M059J (cell line): Measurements from ENCODE around the gene DDX31. TPM values are rescaled to one million over a fixed set of nuclear protein-coding genes. Genes with fewer than 3 reads are reported as not detected.
"Not testable (repeated sequence)": the region's sequence is repeated elsewhere in the genome, so short reads cannot be mapped to it uniquely, and the experiment has no call there.

Experiments
- DNase-seq: peaks from one replicate; pipeline ENCODE4 v3.0.0-alpha.2; 2012; ENCODE audit warnings: low read depth
- total RNA-seq: library from RNA; depleted of rRNA; stranded (reverse); fragments of >200 nt; shearing (Covaris generic); gene quantifications from 2 replicates; pipeline ENCODE4 v1.2.3, GENCODE V29; 2014; rRNA removed

The DDX31 gene
- total RNA-seq, result 11.6 and 18.0 TPM in 2 replicates

GRCh38 chr9:132669698-132670456, at the start of gene DDX31:
Gene DDX31, minus strand, starts transcription at chr9:132669983. Its CDS starts 49 bp downstream, at chr9:132669934.
- DNase-seq, result peak; percentile 79

GRCh38 chr9:132718381-132718928, 48.7 kb upstream of the DDX31 start:
- DNase-seq, result not testable (repeated sequence)

GRCh38 chr9:132717326-132717945, 47.7 kb upstream of the DDX31 start:
- no peak for DNase-seq

DNA sequence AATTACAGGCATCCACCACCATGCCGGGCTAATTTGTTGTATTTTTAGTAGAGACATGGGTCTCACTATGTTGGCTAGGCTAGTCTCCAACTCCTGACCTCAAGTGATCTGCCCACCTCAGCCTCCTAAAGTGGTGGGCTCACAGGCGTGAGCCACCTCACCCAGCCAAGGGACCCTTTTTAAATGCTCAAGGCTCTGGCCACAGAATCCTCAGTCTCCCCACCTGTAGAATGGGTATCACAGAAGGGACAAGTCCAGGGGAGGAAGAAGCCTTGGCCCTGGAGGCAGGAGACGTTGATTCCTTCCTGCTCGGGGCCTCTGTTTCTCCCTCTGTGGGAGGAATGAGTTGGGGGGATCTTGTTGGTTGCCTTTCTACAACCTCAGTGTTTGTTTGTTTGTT, 46.2 kb upstream of the DDX31 start:
- no peak for DNase-seq

DNA sequence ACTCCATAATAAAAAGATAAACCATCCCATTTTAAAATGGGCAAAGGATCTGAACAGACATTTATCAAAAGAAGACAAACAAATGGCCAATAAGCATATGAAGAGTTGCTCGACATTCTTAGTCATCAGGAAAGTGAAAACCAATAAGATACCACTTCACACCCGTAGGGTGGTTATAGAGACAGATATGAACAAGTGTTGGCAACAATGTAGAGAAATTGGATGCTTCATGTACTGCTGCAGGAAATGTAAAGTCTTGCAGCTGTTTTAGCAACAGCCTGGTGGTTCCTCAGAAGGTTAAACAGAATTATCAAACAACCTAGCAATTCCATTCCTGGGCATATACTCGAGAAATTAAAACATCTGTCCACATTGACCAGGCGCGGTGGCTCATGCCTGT, 43.0 kb upstream of the DDX31 start:
- no peak for DNase-seq

- DNase-seq, result no peak
These were observed 42.1 kb upstream of the DDX31 start for GRCh38 chr9:132711846-132712245.

DNA sequence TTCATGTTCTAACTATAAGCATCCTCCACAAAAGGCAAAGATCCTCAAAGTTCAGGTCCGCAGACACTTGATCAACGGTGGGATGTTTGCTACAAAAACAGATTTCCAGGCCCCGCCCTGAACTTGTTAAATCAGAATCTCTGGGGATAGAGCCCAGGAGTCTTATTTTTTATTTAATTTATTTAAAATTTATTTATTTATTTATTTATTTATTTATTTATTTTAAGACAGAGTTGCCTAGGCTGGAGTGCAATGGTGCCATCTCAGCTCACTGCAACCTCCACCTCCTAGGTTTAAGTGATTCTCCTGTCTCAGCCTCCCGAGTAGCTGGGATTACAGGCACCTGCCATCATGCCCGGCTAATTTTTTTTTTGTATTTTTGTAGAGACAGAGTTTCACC, 41.4 kb upstream of the DDX31 start:
- DNase-seq, result not testable (repeated sequence)

DNA sequence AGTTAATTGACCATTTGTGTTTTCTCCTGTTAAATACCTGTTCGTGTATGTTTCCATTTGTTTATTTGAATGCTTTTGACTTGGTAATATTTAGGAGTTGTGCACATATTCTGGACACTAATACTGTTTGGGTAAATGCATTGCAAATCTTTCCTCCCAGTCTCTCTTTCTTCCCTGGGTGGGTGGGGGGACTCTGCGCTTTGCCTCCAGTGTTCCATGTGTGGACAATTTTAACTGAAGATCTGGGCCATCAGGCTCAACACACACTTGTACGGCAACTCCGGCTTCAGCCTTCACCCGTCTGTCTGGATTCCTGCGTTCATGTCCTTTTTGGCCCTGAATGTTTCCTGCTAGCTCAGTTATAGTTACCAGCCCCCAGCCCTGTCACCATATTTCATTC, 40.5 kb upstream of the DDX31 start:
- DNase-seq, result no peak

DNA sequence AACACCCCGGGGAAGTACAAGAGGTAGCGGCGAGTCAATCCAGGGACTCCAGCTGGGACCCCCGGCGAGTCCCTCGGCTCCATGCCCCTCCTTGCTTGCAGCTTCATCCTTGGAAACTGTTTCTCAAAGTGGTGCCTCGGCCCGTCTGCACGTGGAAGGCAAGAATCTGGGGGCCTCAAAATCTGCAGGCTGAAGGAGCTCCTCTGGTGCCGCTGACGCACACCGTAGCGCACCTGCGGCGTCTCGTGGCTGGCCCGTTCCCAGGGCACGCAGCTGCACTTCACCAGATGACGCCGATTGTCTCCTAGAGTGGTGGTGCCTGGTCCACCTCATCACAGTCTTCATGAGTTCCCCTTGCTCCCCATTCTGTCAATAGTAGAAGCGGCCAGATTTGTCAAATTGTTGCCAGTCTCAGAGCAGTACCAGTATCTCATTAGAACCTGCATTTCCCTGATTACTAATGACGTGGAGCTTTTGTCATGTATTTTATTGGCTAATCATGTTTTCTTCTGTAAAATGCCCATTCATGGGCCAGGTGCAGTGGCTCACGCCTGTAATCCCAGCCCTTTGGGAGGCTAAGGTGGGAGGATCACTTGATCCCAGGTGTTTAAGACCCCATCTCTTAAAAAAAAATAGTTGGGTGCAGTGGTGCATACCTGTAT, 39.1 kb upstream of the DDX31 start:
- DNase-seq, result no peak

- DNase-seq, result no peak
These were observed 38.5 kb upstream of the DDX31 start for GRCh38 chr9:132708239-132708638.

DNA sequence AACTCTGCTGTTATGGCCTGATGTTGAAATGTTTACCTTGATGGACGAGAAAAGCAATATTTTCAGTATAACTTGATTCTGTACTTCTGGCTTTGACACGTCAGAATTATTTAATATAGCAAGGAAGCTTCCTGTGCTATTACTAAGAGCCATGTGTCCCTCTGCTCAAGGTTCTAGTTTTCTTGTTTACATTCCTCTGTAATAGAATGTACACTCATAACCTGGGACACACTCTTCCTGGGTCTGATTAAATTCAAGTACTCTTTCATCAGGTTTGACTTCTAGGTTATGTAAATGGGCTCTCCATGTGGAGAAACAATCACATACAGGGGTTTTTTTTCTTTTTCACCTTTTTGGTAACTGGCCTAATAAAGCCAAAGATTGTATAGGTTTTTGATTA, 33.6 kb upstream of the DDX31 start:
- DNase-seq, result peak; percentile 60

DNA sequence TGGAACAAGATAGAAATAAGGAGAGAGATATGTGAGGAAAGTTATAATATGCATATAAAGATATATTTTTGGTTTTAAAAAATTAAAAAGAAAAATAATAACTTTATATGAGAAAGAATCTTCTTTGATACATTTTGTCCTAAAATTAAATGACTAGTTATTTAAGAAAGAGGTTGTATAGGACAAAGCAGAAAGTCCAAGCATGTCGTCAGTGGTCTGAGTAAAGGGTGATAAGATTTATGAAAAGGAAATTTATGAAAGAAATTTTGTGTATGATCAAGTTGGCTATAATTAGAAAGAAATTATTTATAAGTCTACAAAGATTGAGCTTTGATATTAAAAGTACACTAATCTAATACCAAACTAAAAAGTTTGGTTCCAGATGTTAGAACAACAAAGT, 32.5 kb upstream of the DDX31 start:
- DNase-seq, result no peak

DNA sequence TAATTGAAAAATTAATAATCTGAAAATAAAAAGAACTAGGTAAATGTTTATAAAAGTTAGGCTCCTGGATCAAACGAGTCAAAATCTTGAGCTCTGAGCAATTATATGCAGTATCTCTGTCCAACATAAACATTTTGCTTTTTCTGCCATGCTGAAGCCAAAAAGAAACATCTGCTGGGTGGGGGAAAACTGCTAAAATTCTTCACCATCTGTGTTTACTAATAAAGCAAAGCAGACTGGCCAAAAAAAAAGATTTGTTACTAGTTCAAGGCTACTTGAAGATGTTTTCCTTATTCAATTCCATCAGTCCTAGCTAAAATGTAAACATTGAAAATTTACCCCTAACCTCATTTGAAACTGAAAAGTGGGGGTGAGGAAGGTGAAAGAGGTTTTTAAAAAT, 30.2 kb upstream of the DDX31 start:
- no peak for DNase-seq

GRCh38 chr9:132698989-132699388, 29.2 kb upstream of the DDX31 start:
- peak; percentile 25 for DNase-seq

DNA sequence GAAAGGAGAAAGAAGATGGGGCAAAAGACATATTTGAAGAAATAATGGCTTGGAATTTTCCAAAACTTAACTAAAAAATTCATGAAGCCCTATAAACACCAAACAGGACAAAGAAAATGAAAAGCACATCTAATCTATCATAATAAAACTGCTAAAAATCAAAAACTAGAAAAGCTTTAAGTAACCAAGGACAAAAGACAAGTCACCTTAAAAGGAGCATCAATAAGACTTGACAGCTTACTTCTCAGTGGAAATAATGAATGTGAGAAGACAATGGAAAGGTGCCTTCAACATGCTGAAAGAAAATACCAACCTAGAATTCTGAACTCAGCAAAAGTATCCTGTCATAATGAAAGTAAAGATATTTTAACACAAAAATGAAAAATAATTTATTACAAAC, 27.4 kb upstream of the DDX31 start:
- peak; percentile 12 for DNase-seq

DNA sequence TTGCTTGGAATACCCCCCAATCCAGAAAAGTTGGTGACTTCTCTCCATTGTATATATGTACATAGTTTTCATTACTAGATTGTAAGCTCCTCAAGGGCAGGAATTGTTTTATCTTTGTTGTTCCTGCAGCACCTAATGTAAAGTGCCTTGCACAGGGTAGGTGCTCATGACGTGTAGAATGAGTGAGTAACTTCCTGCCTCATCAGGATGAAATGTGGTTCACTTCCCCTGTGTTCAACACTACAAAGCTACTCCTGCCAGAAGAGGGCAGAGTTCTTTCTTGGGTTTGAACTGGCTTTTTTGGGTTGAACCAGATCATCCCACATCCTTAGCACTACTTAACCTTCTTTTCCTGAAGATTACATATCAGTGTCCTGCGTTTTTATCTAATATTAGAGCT, 24.4 kb upstream of the DDX31 start:
- no peak for DNase-seq

DNA sequence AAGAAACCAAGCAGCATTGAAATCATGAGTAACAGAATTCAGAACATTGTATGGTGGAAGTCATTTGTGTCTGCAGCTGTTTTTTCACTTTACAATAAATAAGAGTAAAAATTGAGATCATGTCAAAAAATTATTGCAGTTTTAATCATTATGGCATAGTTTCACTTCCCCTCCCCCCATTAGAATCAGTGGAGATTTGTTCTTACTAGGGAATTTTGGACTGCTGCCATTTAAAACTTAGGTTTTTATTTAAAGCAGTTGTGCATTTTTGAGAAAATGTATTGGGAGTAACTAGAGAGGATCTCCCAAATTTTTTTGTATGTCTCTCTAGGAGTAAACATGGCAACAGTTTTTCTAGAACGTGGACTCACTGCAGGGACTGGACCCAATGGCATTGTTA, 20.9 kb upstream of the DDX31 start:
- DNase-seq, result no peak

- no peak for DNase-seq
These were observed 14.1 kb upstream of the DDX31 start for GRCh38 chr9:132683873-132684272.

GRCh38 chr9:132681561-132681960, 11.8 kb upstream of the DDX31 start:
- no peak for DNase-seq

- no peak for DNase-seq
These were observed 10.3 kb upstream of the DDX31 start for GRCh38 chr9:132679946-132680625.

GRCh38 chr9:132677976-132678375, 8.2 kb upstream of the DDX31 start:
- no peak for DNase-seq

DNA sequence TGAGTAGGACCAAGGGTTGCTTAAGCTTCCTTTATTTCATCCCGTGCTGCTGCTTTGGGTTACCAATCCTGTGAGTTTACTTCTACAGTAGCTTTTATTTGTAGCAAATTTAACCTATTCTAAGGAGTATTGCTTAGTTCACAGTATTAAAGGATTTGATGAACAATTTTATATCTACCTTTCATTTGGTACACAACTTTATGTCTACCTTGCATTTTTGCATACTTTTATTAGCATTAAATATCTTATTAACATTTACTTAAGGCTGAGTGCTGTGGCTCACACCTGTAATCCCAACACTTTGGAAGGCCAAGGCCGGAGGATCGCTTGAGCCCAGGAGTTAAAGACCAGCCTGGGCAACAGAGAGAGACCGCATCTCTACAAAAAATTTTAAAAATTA, 4.7 kb upstream of the DDX31 start:
- DNase-seq, result no peak
